Measurements from ENCODE around the gene CTNNBL1. TPM values are rescaled to one million over a fixed set of nuclear protein-coding genes. Genes with fewer than 3 reads are reported as not detected.

The CTNNBL1 gene
- total RNA-seq, 2 donors from 2014 or later: 43.6 to 47.7 TPM

DNA sequence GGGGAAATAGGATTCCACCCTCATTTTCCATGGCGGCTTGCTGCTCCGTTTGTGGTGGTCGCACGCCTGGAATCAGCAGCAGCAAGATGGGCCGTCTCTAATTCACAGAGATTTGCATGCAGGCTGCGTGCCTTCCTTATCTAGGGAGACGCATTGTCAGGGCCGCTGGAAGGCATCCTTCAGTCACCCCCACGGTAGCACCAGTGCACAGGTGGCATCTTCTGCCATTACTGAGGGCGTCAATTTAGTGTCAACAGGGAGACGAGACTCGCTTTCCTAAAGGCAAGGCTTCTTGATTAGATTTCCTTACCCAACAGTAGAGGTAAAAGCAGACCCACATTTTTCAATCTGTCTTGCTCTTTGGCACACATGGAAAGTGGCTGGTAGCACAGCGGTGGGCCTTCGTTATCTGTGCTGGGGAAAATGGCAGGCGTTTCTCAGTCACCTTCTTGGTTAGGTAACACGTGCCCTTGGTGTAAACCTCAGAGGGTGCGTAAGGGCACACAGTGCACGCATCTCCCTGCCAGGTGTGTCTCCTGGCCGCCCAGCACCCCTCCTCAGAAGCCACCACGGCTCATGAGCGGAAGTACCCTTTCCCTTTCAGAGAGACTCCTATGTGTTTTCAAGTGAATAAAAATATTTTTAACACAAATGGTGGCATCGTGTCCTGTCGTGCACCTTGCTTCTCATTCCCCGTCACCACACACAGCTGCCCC is 181.8 kb downstream of the CTNNBL1 start:
- Mint-ChIP-seq H3K4me3 (no peak overlapping the region), H3K27ac (no peak overlapping the region), H3K4me1 (peaks cover 3% of the 10 kb centered on the region), H3K27me3 (no peaks in the 10 kb centered on the region), H3K36me3 (ENCODE audit: low read depth) (peaks cover 8% of the 10 kb centered on the region)
- no peak for DNase-seq
- no peak for ATAC-seq
- no peaks in the 10 kb centered on the region for H3K9me3 ChIP-seq (ENCODE audit: control insufficient read depth, low read length, poor library complexity, severe bottlenecking)

DNA sequence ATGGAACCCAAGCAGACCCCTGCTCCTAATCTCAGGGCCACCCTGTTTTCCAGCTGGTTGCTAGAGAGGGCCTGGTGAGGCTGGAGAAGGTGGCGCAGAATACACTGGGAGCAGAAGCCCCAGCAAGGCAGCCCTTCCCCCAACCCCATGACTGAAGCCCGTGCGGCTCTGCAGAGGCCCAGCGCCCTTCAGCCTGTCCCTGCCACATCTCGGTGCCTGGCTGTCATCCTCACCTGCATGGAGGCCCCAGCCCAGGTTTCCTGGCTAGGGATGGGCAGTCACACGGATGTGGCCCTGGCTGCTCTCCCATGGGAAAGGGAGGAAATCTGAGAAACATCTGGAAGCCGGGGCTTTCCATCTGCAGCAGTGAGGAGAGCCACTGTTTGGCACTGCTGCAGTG is 183.0 kb downstream of the CTNNBL1 start:
- Mint-ChIP-seq H3K27ac (no peak overlapping the region), H3K27me3 (peaks cover 6% of the 10 kb centered on the region), H3K36me3 (ENCODE audit: low read depth) (peaks cover 4% of the 10 kb centered on the region), H3K4me1 (peaks cover 3% of the 10 kb centered on the region), H3K4me3 (no peak overlapping the region)
- H3K9me3 ChIP-seq (ENCODE audit: control insufficient read depth, low read length, poor library complexity, severe bottlenecking): no peaks in the 10 kb centered on the region
- no peak for DNase-seq
- ATAC-seq: no peak

DNA sequence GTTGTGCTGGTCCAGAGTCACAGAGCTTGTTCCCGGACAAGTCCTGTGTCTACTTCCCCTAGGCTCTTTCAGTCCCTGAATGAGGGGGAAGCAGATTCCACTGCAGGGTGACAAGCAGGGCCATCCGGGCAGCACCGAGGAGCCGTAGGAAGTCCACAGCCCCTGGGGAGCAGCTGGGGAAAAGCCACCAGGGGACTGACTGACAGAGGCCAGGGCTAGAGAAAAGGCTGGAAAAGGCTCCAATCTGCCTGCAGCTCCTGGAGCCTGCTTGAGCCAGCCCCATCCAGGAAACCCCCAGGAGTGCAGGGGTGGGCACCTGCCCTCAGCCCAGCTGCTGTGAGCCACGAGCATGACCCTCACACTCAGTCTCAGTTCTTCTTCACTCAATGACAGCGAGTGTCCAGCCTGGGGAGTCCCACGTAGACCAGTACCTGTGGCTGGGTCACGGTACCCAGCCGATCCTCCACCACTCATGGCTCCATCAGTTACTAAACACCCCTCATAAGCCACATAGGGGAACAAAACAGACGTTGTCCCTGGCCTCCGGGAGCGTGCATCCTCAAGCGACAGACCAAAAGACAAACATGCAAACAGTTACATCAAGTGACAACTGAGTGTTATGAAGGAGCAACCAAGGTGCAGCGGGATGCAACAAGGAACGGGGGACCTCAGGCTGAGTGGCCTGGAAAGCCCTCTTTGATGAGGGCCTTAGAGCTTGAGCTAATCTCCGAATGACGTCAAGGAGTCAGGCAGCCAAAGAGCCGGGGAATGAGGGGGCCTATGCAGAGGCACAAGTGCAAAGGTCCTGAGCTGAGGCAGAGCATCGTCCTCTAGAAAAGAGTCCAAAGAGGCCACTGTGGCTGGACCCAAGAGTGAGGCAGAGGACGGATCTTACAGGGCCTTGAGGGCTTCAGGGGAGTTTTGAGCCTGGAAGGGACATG is 184.3 kb downstream of the CTNNBL1 start:
- H3K27ac Mint-ChIP-seq: no peak overlapping the region
- peaks cover 3% of the 10 kb centered on the region for H3K4me1 Mint-ChIP-seq
- H3K4me3 Mint-ChIP-seq: no peak overlapping the region
- H3K9me3 ChIP-seq (ENCODE audit: control insufficient read depth, low read length, poor library complexity, severe bottlenecking): no peaks in the 10 kb centered on the region
- peaks cover 6% of the 10 kb centered on the region for H3K27me3 Mint-ChIP-seq
- ATAC-seq (no peak), DNase-seq (no peak)
- peaks cover 4% of the 10 kb centered on the region for H3K36me3 Mint-ChIP-seq (ENCODE audit: low read depth)

DNA sequence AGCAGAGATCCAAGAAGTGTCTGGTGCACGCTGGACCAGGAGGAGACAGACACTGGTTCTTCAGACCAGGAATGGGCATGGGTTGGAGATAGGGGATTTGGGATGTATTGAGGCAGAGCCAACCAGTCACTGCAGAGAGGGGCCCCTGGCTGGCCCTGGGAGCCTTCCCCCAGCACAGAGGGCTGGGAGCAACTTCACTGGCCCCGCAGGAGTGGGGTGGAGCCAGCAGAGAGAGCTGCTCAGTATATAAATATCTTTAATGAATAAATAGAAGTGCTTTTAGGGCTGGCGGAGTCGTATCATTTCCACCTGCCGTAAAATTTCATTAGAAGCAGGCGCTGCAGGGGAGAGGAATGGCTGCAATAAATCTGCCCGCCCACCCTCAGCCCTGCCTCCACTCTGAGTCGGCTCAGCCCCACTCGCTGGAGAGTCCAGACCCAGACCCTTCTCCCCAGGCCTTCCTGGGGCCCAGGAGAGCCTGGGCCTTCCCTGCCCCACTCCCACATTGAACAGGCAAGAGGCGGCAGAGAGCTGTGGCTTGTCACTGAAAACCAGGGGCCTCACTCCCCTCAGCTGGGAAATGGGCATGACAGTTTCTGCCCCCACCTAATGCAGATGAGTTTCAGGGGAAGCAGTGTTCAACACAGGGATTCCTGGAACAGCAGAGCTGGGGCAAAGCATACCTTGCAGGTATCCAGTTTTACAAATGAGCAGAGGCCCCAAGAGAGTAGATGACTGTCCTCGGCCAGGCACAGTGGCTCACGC is 185.2 kb downstream of the CTNNBL1 start:
- Mint-ChIP-seq H3K27me3 (peaks cover 6% of the 10 kb centered on the region), H3K27ac (no peak overlapping the region), H3K4me3 (no peak overlapping the region), H3K4me1 (peaks cover 5% of the 10 kb centered on the region), H3K36me3 (ENCODE audit: low read depth) (peaks cover 2% of the 10 kb centered on the region)
- DNase-seq: no peak
- no peak for ATAC-seq
- H3K9me3 ChIP-seq (ENCODE audit: control insufficient read depth, low read length, poor library complexity, severe bottlenecking): no peaks in the 10 kb centered on the region

DNA sequence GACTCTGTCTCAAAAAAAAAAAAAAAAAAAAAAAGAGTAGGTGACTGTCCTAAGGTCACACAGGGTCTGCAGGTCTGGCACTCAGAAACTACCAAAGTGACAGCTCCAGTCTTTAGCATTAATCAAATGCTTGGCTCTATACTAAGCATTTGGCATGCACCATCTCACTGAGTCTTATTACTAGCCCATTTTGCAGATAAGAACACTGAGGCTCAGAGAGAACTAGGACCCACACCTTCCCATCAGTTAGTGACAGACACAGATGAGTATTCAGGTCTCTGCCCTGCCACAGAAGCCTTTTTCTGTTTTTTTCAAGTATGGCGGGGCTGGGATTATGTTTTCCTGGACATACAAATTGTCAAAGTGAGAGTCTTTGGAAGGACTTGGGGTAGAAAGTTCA is 186.0 kb downstream of the CTNNBL1 start:
- ATAC-seq (no peak), DNase-seq (no peak)
- peaks cover 6% of the 10 kb centered on the region for H3K27me3 Mint-ChIP-seq
- H3K4me1 Mint-ChIP-seq: peaks cover 5% of the 10 kb centered on the region
- H3K27ac Mint-ChIP-seq: no peak overlapping the region
- no peaks in the 10 kb centered on the region for H3K36me3 Mint-ChIP-seq (ENCODE audit: low read depth)
- H3K9me3 ChIP-seq (ENCODE audit: control insufficient read depth, low read length, poor library complexity, severe bottlenecking): no peaks in the 10 kb centered on the region
- no peak overlapping the region for H3K4me3 Mint-ChIP-seq

DNA sequence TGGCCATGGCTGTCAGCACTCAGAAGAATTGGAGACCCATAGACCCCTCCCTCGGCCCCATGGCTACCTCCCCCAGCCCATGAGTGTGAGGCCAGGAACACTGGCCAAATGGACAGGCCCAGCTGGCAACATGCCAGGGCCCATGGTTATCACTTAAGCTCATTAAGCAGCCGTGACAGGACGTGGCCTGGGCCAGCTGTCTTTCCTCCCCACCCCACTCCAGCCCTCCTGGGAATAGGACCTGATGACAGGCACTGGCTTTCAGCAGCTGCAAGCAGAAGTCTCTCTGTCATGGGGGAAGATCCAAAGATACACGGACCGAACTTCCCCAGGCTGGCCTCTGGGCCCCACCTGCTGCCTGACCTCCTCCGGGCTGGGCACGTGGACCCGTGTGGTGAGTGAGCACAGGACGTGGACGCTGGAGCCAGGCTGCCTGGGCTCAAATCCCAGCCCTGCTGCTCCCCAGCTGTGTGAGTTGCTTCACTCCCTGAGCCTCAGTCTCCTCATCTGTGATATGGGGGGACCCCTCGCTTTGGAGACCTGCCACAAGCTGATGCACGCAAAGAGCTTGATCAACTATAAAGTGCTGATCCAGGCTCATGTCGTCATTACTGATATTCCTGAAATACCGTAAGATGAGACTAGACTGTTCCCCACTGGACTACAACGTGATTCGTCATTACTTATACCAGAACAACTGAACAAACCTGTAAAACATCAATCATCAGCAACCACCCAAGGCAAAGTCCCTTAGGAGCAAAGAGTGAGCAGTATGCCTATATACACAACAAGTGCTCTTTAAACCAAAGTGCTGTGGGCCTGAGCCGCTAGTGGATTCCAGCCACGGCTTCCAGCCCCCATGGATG is 187.1 kb downstream of the CTNNBL1 start:
- no peak overlapping the region for H3K4me3 Mint-ChIP-seq
- H3K9me3 ChIP-seq (ENCODE audit: control insufficient read depth, low read length, poor library complexity, severe bottlenecking): no peaks in the 10 kb centered on the region
- H3K4me1 Mint-ChIP-seq: peaks cover 5% of the 10 kb centered on the region
- H3K27me3 Mint-ChIP-seq: peaks cover 6% of the 10 kb centered on the region
- ATAC-seq (no peak), DNase-seq (no peak)
- no peak overlapping the region for H3K27ac Mint-ChIP-seq
- H3K36me3 Mint-ChIP-seq (ENCODE audit: low read depth): no peaks in the 10 kb centered on the region

DNA sequence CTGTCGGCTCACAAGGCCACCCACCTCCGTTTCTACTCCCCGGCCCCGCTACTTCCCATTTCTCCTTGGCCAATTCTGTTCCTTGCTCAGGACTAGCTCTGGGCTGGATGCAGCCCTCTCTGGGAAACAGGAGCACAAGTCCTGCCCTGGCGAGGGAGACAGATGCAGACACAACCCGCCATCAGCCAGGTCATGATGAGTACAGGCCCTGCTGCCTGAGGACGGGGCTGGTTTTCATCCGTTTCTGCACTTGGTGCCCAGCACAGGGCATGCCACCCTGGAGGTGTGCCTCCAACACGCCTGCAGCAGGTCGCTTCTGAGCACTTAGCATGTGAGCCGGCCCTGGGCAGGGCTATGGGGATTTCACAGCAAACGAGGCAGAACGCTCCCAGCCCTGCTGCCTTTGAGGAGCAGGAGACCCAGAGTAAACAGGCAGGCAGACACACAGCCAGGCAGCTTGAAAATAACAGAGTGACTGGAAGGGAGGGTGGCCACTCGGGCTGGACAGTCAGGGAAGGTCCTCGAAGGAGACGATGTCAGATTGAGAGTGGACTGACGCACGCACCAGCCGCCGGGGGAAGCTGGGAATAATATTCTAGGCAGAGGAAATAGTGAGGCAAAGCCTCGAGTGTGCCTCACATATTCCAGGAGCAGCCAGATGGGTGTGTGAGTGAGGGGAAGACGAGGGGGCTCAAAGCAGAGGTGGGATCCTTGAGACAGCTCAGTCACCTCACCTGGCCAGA is 187.9 kb downstream of the CTNNBL1 start:
- H3K27ac Mint-ChIP-seq: peak overlapping the region; percentile 68
- H3K4me3 Mint-ChIP-seq: no peak overlapping the region
- H3K36me3 Mint-ChIP-seq (ENCODE audit: low read depth): no peaks in the 10 kb centered on the region
- peaks cover 5% of the 10 kb centered on the region for H3K4me1 Mint-ChIP-seq
- DNase-seq (no peak), ATAC-seq (no peak)
- no peaks in the 10 kb centered on the region for H3K9me3 ChIP-seq (ENCODE audit: control insufficient read depth, low read length, poor library complexity, severe bottlenecking)
- H3K27me3 Mint-ChIP-seq: peaks cover 6% of the 10 kb centered on the region

DNA sequence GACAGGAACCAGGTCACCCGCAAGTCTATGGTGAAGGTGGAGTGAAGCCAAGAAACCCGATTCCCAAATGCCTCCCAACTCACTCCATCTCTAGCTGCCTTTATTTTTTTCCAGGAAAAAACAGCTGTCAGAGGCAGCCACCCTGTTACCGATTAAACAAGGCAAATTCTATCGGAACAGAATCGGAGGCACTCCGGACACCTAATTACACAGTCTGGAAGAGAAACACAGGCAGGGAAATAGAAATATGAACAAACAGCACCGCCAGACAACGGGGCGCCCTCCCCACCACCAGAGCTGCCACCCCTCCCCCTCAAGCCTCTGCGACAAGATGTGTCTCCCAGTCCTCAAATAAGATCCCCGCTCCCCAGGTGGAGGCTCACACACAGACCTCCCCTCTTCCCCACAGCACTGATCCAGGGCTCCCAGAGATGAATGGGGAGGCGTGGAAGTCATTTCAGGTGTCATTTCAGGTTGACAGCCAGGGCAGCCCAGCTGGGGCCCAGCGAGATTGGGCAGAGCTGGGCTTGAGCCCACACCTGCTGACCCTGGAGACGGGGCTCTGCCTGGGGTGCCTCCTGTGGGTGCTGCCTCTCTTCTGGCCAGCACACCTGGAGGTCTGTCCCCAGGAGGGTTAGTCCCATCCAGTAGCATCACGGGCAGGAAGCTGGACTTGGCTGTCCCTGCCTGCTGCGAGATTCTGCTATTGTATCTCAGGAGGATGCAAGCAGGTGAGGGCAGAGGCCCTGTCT is 189.3 kb downstream of the CTNNBL1 start:
- no peak overlapping the region for H3K4me3 Mint-ChIP-seq
- ATAC-seq (no peak), DNase-seq (no peak)
- H3K4me1 Mint-ChIP-seq: peaks cover 5% of the 10 kb centered on the region
- no peak overlapping the region for H3K27ac Mint-ChIP-seq
- peaks cover 16% of the 10 kb centered on the region for H3K27me3 Mint-ChIP-seq
- no peaks in the 10 kb centered on the region for H3K36me3 Mint-ChIP-seq (ENCODE audit: low read depth)
- no peaks in the 10 kb centered on the region for H3K9me3 ChIP-seq (ENCODE audit: control insufficient read depth, low read length, poor library complexity, severe bottlenecking)

DNA sequence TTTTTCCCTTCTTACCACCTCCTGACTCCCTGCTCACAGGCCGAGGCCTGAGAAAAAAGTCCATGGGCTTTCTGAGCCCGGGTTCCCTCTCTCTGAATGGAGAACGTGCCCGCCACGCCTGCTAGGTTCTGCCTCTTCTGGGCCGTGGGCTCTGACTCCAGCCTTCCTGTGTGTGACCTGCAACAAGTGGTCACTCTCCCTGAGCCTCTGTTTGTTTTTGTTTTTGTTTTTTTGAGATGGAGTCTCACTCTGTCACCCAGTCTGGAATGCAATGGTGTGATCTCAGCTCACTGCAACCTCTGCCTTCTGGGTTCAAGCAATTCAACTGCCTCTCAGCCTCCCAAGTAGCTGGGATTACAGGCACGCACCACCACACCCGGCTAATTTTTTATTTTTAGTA is 191.2 kb downstream of the CTNNBL1 start:
- no peak for DNase-seq
- H3K4me3 Mint-ChIP-seq: no peak overlapping the region
- H3K36me3 Mint-ChIP-seq (ENCODE audit: low read depth): no peaks in the 10 kb centered on the region
- peaks cover 18% of the 10 kb centered on the region for H3K27me3 Mint-ChIP-seq
- H3K4me1 Mint-ChIP-seq: peaks cover 2% of the 10 kb centered on the region
- no peaks in the 10 kb centered on the region for H3K9me3 ChIP-seq (ENCODE audit: control insufficient read depth, low read length, poor library complexity, severe bottlenecking)
- H3K27ac Mint-ChIP-seq: no peak overlapping the region
- ATAC-seq: no peak

DNA sequence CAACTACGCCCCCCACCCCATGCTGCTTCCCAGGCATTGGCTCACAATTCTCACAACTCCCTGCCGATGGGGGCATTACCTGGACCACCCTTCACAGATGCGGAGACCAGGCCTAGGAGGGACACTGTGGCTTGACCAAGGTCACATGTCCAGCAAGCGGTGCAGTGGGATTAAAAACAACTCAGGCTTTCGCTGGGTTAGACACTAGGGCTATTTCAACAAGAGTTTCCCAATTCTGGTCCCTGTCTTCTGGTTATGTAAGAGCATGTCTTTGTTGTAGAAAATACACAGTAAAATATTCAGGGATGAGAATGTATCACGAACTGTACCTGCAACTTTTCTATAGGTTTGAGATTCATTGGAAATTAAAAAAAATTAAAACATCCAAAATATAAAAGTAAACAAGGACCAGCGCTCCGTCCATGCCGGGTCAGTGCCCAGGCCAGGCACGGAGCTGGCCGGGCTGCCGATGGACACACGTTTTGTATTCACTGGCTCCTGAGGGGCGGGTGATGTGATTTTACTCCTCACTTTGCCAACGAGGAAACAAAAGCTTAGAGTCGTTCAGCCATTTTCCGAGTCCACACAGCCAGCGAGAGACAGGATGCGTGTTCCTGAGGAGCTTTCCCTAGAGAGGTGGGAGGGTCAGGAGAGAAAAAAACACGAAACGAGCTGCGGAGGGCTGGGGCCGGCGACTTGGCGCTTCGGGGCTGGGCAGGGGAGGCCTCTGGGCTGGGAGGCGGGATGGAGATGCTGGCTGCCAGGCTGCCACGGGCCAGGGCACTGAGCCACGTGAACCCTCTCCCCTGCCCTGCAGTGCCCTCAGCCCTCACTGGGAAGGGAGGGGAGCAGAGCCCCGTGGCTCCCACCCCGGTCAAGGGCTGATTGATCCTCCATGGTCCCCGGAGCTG is 192.0 kb downstream of the CTNNBL1 start:
- Mint-ChIP-seq H3K27me3 (peaks cover 18% of the 10 kb centered on the region), H3K27ac (no peak overlapping the region), H3K4me1 (peaks cover 4% of the 10 kb centered on the region), H3K4me3 (no peak overlapping the region), H3K36me3 (ENCODE audit: low read depth) (no peaks in the 10 kb centered on the region)
- ATAC-seq (no peak), DNase-seq (no peak)
- H3K9me3 ChIP-seq (ENCODE audit: control insufficient read depth, low read length, poor library complexity, severe bottlenecking): no peaks in the 10 kb centered on the region

DNA sequence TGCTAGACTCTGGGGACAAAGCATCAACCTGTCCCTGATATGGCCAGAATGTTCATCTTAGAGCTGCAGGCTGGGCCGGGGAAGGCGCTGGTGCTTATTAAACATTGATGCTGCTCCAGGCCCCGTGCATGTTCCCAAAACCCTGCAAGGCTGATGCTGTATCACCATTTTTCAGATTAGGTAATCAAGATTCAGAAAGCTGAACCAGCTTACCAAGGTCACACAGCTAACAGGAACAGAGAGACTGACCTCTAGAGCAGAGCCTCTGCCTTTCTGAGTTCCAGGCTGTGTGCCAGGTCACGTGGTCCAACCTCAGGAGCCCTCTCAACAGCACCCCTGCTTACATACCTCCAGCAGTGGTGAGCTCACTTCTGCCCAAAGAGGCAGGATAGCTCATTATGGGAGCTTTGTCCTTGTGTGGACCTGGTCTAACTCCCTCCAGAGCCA is 193.0 kb downstream of the CTNNBL1 start:
- no peaks in the 10 kb centered on the region for H3K9me3 ChIP-seq (ENCODE audit: control insufficient read depth, low read length, poor library complexity, severe bottlenecking)
- H3K27me3 Mint-ChIP-seq: peaks cover 12% of the 10 kb centered on the region
- DNase-seq (no peak), ATAC-seq (no peak)
- no peaks in the 10 kb centered on the region for H3K36me3 Mint-ChIP-seq (ENCODE audit: low read depth)
- H3K4me1 Mint-ChIP-seq: peaks cover 4% of the 10 kb centered on the region
- no peak overlapping the region for H3K27ac Mint-ChIP-seq
- no peak overlapping the region for H3K4me3 Mint-ChIP-seq

All from T-helper 17 cell (primary cell).